ENCODE results near the gene SCN1A.
A peak's percentile ranks its signal among the peaks of the same experiment; 100 is the strongest.
"Not testable (repeated sequence)": the region's sequence is repeated elsewhere in the genome, so short reads cannot be mapped to it uniquely, and the experiment has no call there.

The SCN1A gene

DNA sequence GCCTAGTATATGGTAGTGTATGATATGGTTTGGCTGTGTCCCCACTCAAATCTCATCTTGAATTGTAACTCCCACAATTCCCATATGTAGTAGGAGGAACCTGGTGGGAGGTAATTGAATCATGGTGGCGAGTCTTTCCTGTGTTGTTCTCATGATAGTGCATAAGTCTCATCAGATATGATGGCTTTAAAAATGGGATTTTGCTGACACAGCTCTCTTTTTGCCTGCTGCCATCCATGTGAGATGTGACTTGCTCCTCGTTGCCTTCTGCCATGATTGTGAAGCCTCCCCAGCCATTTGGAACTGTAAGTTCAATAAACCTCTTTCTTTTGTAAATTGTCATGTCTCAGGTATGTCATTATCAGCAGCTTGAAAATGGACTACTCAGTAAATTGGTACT lies 9.5 kb upstream of the SCN1A start:
- DNase-seq (ENCODE audit: extremely low spot score, insufficient read length, low read depth): no peak

DNA sequence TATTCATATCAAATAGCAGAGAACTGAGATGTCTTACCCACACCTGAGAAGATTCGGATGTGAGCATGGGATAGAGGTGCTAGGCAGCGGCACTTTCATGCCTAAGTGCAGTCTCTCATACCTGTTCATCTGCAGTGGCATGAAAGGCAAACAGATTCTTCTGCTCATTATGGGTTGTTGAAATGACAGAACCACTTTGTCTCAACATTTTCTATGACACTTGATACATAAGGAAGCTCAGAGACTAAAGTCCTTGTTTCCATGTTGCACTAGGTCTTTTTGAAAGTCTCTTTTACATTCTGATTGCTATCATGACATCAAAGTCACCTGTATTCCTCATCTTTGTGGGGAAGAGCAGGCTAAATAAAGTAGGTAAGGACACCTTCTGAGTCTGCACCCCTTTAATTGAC lies 8.0 kb upstream of the SCN1A start:
- FAIRE-seq (no peak), DNase-seq (ENCODE audit: extremely low spot score, insufficient read length, low read depth) (no peak)

More for the DNA sequence above, 9.5 kb upstream of the SCN1A start:
- FAIRE-seq: no peak

DNA sequence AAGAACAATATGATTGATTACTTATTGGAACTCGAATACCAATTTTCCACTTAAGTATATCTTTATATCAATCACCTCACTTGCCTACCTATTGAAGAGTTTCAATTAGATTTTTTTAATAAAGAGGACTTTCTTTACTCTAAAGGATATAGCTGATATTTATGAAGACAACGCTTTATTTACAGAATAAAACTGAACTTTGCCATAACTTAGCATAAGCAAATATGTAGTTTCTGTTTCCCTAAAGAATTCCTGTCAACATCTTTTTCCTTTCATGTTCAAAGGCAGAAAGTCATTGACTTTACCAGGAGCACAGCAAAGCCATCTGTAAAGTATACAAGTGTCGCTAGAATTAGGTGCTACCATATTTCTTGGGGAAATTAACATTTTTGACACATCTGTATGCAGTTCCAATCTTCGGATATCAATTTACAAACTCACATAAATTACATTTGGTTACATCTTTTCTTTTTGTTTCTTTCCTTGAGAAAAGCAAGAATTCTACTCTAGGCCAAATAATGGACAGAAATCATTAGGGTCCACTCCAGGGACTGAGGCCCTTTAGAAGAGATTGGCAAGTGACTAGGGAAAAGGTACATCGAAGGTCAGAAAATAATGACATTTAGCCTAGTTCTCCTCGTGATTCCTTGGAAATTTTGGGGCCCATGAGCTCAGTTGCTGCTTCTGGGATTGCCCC lies 7.5 kb upstream of the SCN1A start:
- FAIRE-seq: no peak
- DNase-seq (ENCODE audit: extremely low spot score, insufficient read length, low read depth): no peak

DNA sequence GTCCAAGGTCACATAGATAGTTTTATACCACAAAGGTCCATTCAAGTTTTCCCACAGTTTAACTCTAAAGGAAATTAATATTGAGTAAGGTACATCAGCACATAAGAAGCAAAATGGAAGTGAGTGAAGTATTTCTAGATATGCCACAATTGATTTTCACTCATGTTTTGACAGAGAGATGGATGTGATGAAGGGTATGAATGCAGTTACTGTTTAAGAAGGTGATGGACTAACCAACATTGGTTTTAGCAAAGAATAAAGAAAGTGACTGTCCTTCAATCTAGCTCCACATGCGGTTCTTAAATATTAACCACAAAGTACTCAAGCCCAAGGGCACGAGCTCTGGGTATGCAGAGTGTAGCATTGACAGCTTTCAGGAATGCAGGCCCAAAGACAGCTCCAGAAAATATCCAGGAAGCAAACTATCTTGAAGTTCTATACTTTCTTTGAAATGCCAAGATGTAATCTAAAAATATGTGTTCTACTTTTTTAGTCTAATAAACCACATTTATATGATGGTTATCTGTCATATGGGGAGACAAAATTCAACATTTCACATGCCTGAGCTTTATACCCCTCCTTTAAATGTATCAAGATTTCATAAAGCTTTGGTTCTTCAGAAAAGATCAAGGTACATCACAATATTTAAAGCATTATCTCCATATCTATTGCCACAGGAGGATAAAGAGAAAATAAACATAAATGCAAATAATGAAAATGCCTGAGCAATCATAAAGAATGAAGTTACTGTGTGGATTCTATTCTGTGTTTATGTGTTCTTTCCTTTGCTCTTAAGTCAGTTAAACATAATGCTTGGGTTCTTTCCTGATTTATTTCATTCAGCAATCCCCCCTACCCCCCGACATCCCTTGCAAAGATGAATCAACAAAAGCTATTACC lies 6.7 kb upstream of the SCN1A start:
- DNase-seq (ENCODE audit: extremely low spot score, insufficient read length, low read depth) (no peak), FAIRE-seq (no peak)

DNA sequence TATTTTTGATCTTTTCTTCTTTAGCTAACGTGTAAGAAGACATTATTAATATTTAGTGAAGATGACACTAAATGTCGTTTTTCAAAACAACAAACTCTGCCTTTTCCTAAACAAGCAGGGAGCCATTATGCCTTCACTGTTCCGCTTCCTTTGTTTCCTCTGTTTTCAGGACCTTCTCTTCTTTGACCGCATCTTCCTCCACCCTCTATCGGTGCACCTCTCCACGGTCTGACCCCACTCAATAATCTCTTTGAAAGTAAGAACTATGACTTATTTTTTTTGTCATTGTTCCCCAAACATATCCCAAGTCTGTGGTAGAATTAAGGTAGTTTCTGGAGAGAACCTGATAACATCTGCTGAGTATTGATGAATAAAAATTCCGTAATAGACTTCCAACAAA lies 5.8 kb upstream of the SCN1A start:
- FAIRE-seq (no peak), DNase-seq (ENCODE audit: extremely low spot score, insufficient read length, low read depth) (no peak)

DNA sequence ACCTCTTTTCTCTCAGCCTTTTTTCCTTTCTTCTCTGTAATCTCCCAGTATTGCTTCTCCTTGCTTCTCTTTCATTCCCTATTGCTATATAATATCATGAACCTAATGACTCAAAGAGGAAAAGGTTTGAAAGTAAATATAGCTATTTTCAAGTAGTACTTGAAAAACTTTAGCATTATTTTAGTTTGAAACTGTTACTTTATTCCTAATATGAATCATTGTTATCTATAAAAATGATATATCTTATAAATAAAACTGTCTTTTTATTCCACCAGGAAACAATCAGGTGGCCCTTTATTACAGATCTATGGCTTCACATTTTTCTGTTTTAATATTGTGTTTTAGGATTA lies 311 bp upstream of the SCN1A start:
- DNase-seq (ENCODE audit: extremely low spot score, insufficient read length, low read depth) (no peak), FAIRE-seq (no peak)

DNA sequence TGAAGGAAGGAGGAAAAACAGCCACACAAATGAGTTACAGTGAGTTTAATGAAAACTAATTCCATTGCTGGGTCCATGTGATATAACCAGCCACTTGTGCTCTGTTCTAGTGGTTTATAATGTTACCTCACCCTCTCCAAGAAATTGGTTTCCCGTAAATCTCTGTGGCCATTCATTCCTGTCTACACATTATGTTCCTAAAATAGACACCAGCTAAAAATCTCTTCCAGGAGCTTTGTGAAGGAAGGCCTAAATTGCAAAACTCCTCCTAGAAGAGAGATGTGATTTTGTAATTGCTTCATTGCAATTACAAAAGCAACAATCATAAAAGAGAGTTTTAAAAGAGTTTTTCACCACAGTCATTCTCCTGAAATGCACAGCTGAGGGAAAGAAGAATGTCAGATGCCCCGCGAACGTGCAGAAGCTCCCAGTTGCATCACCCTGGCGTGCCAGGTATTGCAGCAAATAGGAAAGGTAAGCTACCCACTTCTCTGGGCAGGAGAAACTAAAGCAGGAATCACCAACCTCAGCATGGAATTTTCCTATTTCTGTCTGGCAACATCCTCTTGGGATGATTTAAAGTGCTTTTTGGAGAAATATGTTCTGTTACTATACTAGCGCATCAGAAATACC lies 1.7 kb downstream of the SCN1A start:
- FAIRE-seq (no peak), DNase-seq (ENCODE audit: extremely low spot score, insufficient read length, low read depth) (no peak)

DNA sequence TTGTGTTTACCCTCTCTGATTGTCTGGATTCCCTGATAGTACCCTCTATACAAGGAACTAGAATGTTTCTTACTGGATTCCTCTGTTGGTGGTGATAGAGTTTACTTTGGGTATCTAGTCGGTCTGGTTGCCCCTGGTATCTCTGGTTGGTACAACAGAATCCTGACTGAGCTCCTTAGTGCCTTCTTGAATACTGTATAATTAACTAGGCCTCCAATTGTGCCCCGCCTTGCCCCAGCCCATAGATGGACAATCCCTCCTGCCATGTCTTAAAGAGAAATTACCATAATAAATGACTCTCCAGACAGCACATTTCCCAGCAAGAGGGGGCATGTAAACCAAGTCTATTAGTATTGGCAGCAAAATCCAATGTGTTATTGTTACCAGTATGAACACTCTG lies 2.3 kb downstream of the SCN1A start:
- FAIRE-seq (no peak), DNase-seq (ENCODE audit: extremely low spot score, insufficient read length, low read depth) (no peak)

DNA sequence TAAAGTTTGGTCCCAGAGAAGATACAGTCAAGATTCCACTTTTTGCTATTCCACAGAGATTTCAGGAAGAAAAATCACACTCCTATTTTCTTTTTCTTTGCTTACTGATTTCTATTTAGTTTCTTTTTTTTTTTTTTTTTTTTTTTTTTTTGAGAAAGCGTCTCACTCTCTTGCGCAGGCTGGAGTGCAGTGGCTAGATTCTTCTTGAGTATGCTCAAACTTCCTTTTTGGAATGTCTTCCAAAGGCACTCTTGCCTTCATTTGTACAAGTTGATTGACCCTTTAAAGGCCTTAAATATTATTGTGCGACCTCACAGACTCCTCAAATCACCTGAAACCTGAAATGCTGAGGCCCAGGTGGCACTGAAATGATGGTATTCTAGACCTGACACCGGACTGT lies 9.6 kb downstream of the SCN1A start:
- no peak for DNase-seq (ENCODE audit: extremely low spot score, insufficient read length, low read depth)
- no peak for FAIRE-seq

DNA sequence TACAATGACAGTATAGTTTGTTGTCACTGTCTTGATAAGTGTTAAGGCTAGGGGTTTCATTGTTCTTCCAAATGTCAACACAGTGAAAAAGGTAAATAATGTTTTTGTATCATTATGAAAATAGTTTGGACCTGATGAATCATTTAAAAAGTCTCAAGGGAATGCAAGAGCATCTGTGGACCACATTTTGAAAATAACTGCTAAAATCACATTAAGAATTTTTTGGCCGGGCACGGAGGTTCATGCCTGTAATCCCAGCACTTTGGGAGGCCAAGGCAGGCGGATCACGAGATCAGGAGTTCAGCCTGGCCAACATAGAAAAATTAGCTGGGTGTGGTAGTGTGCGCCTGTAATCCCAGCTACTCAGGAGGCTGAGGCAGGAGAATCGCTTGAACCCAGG lies 10.3 kb downstream of the SCN1A start:
- DNase-seq (ENCODE audit: extremely low spot score, insufficient read length, low read depth) (no peak), FAIRE-seq (no peak)

DNA sequence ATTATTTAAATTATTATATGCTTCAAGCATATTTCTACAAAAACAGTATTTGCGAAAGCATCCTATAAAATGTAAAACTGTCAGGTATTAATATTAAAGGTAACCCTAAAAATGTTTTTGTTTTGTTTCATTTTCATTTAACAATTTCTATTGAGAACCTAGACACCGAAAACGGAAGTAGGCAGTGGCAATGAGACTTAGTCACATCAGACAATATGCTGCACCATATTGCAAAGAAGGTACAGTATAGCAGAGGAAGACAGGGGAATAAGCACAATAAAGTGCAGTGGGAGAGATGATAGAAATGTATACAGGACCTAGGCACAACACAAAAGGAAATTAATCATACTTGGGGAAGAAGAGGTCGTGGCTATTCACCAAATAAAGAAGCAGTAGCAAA lies 12.2 kb downstream of the SCN1A start:
- DNase-seq (ENCODE audit: extremely low spot score, insufficient read length, low read depth): no peak
- no peak for FAIRE-seq

DNA sequence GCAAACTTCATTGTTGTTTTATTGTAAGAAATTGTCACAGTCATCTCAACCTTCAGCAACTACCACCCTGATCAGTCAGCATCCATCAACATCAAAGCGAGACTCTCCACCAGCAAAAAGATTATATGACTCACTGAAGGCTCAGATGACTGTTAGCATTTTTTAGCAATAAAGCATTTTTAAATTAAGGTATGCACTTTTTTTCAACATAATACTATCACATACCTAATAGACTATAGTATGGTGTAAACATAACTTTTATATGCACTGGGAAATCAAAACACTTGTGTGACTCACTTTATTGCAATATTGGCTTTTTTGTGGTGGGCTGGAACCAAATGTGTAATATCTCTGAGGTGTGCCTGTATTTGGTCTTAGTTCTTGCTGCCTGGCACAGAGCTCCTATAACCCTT lies 15.6 kb downstream of the SCN1A start:
- FAIRE-seq (no peak), DNase-seq (ENCODE audit: extremely low spot score, insufficient read length, low read depth) (no peak)

DNA sequence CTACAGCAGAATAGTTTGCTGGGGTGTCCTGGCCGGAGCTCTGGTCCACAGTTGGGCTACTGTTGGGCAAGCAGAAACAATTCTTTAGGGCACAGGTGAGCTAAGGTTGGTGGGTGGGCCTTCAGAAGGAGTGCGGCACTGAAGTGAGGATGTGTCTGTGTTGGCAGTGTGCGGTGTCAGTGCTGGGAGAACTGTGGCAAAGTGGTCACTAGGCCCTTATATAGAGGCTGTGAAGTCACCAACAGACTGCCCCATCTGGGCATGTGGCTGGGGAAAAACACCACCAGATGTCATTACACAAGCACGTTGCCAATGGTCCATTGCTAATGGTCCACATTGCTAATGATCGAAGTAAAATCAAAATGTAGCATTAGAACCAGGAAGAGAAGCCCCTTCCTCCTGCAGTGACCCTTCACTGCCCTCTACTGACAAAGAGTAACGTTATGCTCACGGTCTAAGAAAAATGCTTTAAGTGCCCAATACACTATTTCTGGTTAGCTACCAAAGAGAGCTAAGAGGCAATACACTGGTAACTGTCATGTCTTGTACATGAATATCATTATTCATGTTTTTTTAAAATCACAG lies 21.3 kb downstream of the SCN1A start:
- DNase-seq (ENCODE audit: extremely low spot score, insufficient read length, low read depth) (no peak), FAIRE-seq (peak; percentile 54)

DNA sequence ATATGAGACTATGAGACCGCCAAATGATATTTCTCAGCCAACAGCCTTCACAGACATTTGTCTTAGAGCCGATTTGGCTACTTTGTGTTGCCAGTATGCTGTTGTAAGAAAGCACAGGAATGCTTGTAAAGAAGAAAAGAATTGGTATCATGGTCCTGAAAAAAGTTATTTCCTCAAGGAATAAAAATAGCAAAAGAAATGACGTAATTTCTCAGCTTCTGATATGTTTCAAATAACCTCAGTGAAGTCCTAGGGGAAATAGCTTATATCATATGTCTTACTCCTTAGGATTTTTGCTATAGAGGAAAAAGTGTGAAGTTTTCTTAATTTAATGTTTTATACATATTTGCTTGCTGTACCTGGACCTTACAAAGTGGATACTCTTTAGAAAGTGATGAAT lies 23.0 kb downstream of the SCN1A start:
- FAIRE-seq (no peak), DNase-seq (ENCODE audit: extremely low spot score, insufficient read length, low read depth) (no peak)

DNA sequence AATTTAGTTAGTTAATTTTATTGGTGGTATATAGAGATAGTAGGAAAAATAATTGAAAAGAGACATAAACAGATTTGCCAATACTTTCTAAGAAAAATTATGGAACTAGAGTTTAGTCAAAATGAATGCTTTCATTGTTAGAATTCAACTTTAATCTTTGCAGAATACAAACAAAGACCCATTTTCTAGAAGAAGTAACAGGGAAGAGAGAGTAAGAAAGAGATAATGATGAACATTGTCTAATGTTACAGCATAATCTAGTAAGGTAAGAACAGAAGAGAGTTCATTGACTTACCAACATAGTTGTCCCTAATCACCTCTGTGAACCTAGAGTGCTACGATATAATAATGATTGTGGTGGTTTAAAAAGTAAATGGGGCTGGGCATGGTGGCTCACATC lies 23.7 kb downstream of the SCN1A start:
- DNase-seq (ENCODE audit: extremely low spot score, insufficient read length, low read depth): no peak
- FAIRE-seq: no peak

DNA sequence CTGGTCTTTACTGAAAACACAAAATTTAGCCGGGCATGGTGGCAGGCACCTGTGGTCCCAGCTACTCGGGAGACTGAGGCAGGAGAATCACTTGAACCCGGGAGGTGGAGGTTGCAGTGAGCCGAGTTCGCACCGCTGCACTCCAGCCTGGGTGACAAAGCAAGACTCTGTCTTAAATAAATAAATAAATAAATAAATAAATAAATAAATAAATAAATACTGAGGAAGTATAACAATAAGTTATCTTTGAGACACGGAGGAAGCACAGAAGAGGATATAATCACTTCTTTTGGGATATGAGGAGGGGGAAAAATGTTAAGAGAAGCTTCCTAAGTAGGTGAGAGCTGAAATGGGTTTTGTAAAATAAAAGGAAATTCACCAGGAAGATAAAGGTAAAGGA lies 24.5 kb downstream of the SCN1A start:
- not testable (repeated sequence) for FAIRE-seq; DNase-seq (ENCODE audit: extremely low spot score, insufficient read length, low read depth)

DNA sequence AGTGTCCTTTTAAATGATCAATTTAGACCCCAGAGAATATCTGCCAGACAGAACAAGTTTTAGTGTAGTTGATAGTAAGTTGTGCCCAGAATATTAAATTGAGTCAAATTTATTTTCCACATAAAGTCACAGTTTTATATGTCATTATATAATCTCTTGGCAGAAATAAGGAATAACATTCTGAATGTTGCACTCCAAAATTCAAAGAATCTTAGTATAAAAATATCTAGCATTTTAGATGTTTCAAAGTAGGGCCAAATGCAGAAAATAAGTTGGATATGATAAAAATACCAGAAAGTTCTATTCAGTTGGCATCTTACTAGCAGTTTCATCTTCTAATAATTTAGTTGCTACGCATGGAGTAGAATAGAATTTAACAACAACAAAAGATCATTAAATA lies 33.5 kb downstream of the SCN1A start:
- DNase-seq (ENCODE audit: extremely low spot score, insufficient read length, low read depth) (no peak), FAIRE-seq (no peak)

DNA sequence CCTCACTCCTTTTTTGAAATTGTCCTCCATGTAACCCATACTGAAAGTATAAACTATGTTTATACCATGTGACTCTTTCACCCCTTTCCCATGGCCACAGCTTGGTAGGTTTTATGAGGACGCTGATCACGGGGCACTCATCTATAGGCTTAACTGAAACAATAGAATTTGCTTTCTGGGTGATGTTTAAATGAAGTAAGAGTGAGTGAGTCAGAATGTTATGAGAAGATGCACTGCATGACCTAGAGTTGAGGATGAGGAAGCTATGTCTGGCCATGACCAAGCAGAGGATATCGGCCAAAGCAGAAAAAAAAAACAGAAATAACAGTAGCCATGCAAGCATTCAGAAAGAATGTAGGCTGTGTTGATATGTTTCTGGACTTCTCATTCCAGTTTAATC lies 34.9 kb downstream of the SCN1A start:
- DNase-seq (ENCODE audit: extremely low spot score, insufficient read length, low read depth) (no peak), FAIRE-seq (no peak)

DNA sequence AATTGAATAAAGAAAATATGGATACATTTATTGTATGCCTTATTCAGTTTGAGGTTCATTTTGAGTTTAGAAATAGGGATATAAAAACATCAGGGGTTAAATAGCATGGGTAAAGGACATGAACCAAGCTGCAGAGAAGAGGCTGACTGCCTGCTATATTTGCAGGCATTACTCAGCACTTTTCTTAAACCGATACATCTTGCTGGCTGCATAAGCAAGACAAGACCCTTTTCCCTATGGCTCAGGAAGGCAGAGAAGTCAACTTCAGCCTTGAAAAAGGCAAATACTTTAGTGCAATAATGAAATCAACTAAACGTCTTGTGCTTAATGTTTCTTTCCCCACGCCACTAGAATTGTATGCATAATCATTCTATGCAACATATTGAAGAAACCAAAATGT lies 36.4 kb downstream of the SCN1A start:
- FAIRE-seq: no peak
- no peak for DNase-seq (ENCODE audit: extremely low spot score, insufficient read length, low read depth)

DNA sequence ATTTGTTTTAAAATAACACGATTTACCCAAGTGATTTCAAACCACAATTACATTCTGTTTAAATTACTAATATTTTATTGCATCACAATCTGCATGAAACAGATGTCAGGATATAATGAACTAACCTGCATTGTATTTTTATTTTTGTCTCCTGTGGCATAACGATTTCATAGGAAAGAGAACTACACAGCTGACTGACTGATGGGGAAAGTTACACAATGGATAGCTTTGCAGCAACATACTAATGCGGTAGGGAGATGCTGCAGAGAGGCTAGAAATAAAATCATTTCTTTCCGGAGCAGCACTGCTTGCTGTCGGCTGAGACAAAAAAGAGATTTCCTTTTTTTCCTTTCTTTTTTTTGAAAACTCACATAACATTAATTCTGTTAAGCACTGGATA lies 36.9 kb downstream of the SCN1A start:
- DNase-seq (ENCODE audit: extremely low spot score, insufficient read length, low read depth) (no peak), FAIRE-seq (no peak)

DNA sequence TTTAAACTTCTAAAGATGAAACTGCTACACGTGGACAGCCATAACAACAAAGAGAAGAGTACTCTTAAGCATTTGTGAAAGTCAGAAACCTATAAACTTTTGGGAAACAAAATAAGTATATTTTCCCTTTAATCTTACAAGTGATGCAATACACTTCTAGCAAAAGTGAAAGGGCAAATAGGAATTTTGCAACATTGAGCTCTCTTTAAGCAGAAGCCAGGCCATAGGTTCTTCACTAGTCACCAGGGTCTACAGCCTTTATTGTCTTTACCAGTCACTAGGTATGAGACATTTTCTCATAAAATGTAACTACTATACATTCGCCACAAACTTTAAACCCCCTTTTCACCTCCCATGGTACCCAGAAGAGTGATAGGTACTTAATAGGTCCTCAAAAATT lies 37.5 kb downstream of the SCN1A start:
- DNase-seq (ENCODE audit: extremely low spot score, insufficient read length, low read depth): no peak
- FAIRE-seq: no peak
